Measurements from ENCODE around the gene ATF2. TPM values are rescaled to one million over a fixed set of nuclear protein-coding genes. Genes with fewer than 3 reads are reported as not detected.

ATF2 gene
- total and polyA plus RNA-seq, 2 of the 13 experiments (the other 11 are each of a cell fraction or from before 2014, with no cell fraction given), result 91.6 to 95.1 TPM

GRCh38 chr2:175039490-175039889 lies 128.5 kb downstream of the ATF2 start:
- WGBS (ENCODE audit: low lambda C conversion rate), result 82% methylated on average over 3 of the region's 3 CpGs
- Histone ChIP-seq H3K27me3 (ENCODE audit: control insufficient read depth in 1 of 2, insufficient read depth in 2 of 2, low read length in 2 of 2) (no peaks in the 10 kb centered on the region), H2AFZ (ENCODE audit: low read length) (peak overlapping the region; percentile 1), H3K9ac (ENCODE audit: insufficient read depth, low read depth, low read length) (no peak overlapping the region), H3K4me2 (ENCODE audit: low read depth, low read length) (peak overlapping the region; percentile 28; the same call in 1 of the 2 replicates), H3K27ac (ENCODE audit: extremely low read length, insufficient read depth, low read length) (no peak overlapping the region), H3K4me3 (replicated peaks in 1 of 3; ENCODE audit: insufficient read depth in 1 of 3, low read depth in 2 of 3, low read length in 3 of 3) (no peak overlapping the region), H3K36me3 (replicated peaks in 1 of 2; ENCODE audit: control insufficient read depth in 1 of 2, insufficient read depth in 2 of 2, low read length in 2 of 2) (no peaks in the 10 kb centered on the region), H4K20me1 (ENCODE audit: insufficient read depth, low read length) (no peaks in the 10 kb centered on the region), H3K4me1 (ENCODE audit: insufficient read depth, low read length) (peaks cover 40% of the 10 kb centered on the region), H3K9me3 (ENCODE audit: low read length) (no peaks in the 10 kb centered on the region), H3K79me2 (ENCODE audit: insufficient read depth, low read length) (no peaks in the 10 kb centered on the region)
- FAIRE-seq, result no peak
- ChIA-PET CTCF (ENCODE audit: low intra/inter-chr PET ratio, low total read pairs) (no interaction called here), POLR2A (interaction anchor here (0.9 to 1.3 kb wide), 2 partner anchors 23 to 129 kb away, joined by 3 to 6 read pairs; partner anchors contain the start of gene ATF2)
- no peak for DNase-seq (ENCODE audit: low spot score)
- BruUV-seq (replicated peaks), result no TSS peak
- intact Hi-C loops (cut with micrococcal nuclease; ENCODE audit: unreplicated experiment), result loop anchor here (5.0 kb wide), 1 partner anchor 163 kb away; no protein-coding TSS in a partner anchor
- ATAC-seq, result peak; percentile 38
- TF ChIP-seq SALL1 (CRISPR knock-in tag; IDR thresholded peaks at IDR 0.05), result peak; percentile 21; the same call in 1 of the 2 replicates
- TF ChIP-seq SIX4 (CRISPR knock-in tag; IDR thresholded peaks at IDR 0.05), result no peak
- no peak for TF ChIP-seq KDM4B (CRISPR knock-in tag; IDR thresholded peaks at IDR 0.05)
- no peak for TF ChIP-seq ATF2 (CRISPR knock-in tag; IDR thresholded peaks at IDR 0.05)
- in situ Hi-C loops (cut with HindIII; ENCODE audit: extremely low pct_ligation_motif_present, low pct_unique_long_range_greater_than_20kb), result loop anchor here (10.0 to 25.0 kb wide), 3 partner anchors 145 to 1065 kb away; partner anchors contain the start of genes ATP5MC3 and HOXD11

- in situ Hi-C loops (cut with HindIII; ENCODE audit: extremely low pct_ligation_motif_present, low pct_unique_long_range_greater_than_20kb), result loop anchor here (10.0 to 25.0 kb wide), 3 partner anchors 146 to 1066 kb away; partner anchors contain the start of genes ATP5MC3 and HOXD11
- Histone ChIP-seq H3K4me1 (ENCODE audit: insufficient read depth, low read length) (peaks cover 40% of the 10 kb centered on the region), H3K79me2 (ENCODE audit: insufficient read depth, low read length) (no peaks in the 10 kb centered on the region), H3K9me3 (ENCODE audit: low read length) (no peaks in the 10 kb centered on the region), H3K9ac (ENCODE audit: insufficient read depth, low read depth, low read length) (no peak overlapping the region), H3K36me3 (replicated peaks in 1 of 2; ENCODE audit: control insufficient read depth in 1 of 2, insufficient read depth in 2 of 2, low read length in 2 of 2) (no peaks in the 10 kb centered on the region), H2AFZ (ENCODE audit: low read length) (peak overlapping the region; percentile 1), H4K20me1 (ENCODE audit: insufficient read depth, low read length) (no peaks in the 10 kb centered on the region), H3K4me2 (ENCODE audit: low read depth, low read length) (peak overlapping the region; percentile 28; the same call in 1 of the 2 replicates), H3K27ac (ENCODE audit: extremely low read length, insufficient read depth, low read length) (no peak overlapping the region), H3K4me3 (replicated peaks in 1 of 3; ENCODE audit: insufficient read depth in 1 of 3, low read depth in 2 of 3, low read length in 3 of 3) (no peak overlapping the region), H3K27me3 (ENCODE audit: control insufficient read depth in 1 of 2, insufficient read depth in 2 of 2, low read length in 2 of 2) (no peaks in the 10 kb centered on the region)
- FAIRE-seq, result no peak
- BruUV-seq (replicated peaks), result no TSS peak
- peak; percentile 15 for DNase-seq (ENCODE audit: low spot score)
- ChIA-PET CTCF (ENCODE audit: low intra/inter-chr PET ratio, low total read pairs) (no interaction called here), POLR2A (interaction anchor here (1.3 to 1.6 kb wide), 2 partner anchors 24 kb away, joined by 6 to 12 read pairs; no protein-coding TSS in a partner anchor)
- peak; percentile 38; the same call in 2 of the 3 replicates for ATAC-seq
- TF ChIP-seq ZNF224 (CRISPR knock-in tag; IDR thresholded peaks at IDR 0.05) (no peak), THYN1 (CRISPR knock-in tag; IDR thresholded peaks at IDR 0.05; ENCODE audit: borderline replicate concordance, low read depth) (no peak), ZKSCAN8 (CRISPR knock-in tag; IDR thresholded peaks at IDR 0.05; ENCODE audit: borderline replicate concordance) (peak; percentile 64; the same call in 1 of the 2 replicates)
- intact Hi-C loops (cut with micrococcal nuclease; ENCODE audit: unreplicated experiment), result loop anchor here (5.0 kb wide), 1 partner anchor 163 kb away; no protein-coding TSS in a partner anchor
- WGBS (ENCODE audit: low lambda C conversion rate), result 31% methylated on average over 5 of the region's 5 CpGs
Measured at GRCh38 chr2:175039031-175039430, 129.0 kb downstream of the ATF2 start.

Data from HepG2 (cell line).